Measurements from ENCODE around the gene TARS3. TPM values are rescaled to one million over a fixed set of nuclear protein-coding genes. Genes with fewer than 3 reads are reported as not detected.
A peak's percentile ranks its signal among the peaks of the same experiment; 100 is the strongest.

Gene TARS3
- polyA plus RNA-seq, 2 of the 4 experiments (the other 2 are of a cell fraction), result 6.7 to 9.5 TPM

GRCh38 chr15:101723171-101723873 lies 951 bp downstream of the TARS3 start:
- FAIRE-seq (no peak), DNase-seq (ENCODE audit: low read depth in 1 of 2, low spot score in 1 of 2) (no peak), ATAC-seq (no peak)
- CTCF ChIA-PET, result interaction anchor here (0.7 to 1.7 kb wide), 10 partner anchors 7 to 635 kb away, joined by 3 to 7 read pairs (median 3); no protein-coding TSS in a partner anchor
- H3K4me3 ChIP-seq, result peak overlapping the region; percentile 88
- H3K9me3 ChIP-seq, result no peaks in the 10 kb centered on the region
- WGBS (ENCODE audit: missing lambda C conversion rate), result 44% methylated on average over 8 of the region's 8 CpGs
- peaks cover 6% of the 10 kb centered on the region for H3K4me1 ChIP-seq
- peak overlapping the region; percentile 87 to 88 for H3K27ac ChIP-seq
- POLR2A ChIA-PET, result interaction anchor here (0.6 to 1.4 kb wide), 6 partner anchors 11 to 743 kb away, joined by 3 to 6 read pairs (median 4); no protein-coding TSS in a partner anchor
- peak overlapping the region; percentile 93 for H3K4me2 ChIP-seq
- no peak for TF ChIP-seq ELK1 (IDR thresholded peaks at IDR 0.05; ENCODE audit: low read depth, low read length)
- no peak for TF ChIP-seq JUN (IDR thresholded peaks at IDR 0.05)
- no peak for TF ChIP-seq BHLHE40 (IDR thresholded peaks at IDR 0.05; ENCODE audit: low read depth, low read length)
- no peak for TF ChIP-seq E2F6 (IDR thresholded peaks at IDR 0.05; ENCODE audit: borderline replicate concordance, low read depth)
- TF ChIP-seq FOSL2 (IDR thresholded peaks at IDR 0.05), result no peak
- TF ChIP-seq FOSL2 (CRISPR knock-in tag; IDR thresholded peaks at IDR 0.05), result no peak
- TF ChIP-seq RFX5 (IDR thresholded peaks at IDR 0.05), result no peak
- no peak for TF ChIP-seq PBX3 (IDR thresholded peaks at IDR 0.05)
- no peak for TF ChIP-seq CTCF (IDR thresholded peaks at IDR 0.05)
- no peak for TF ChIP-seq SMC3 (IDR thresholded peaks at IDR 0.05)
- TF ChIP-seq BCL3 (IDR thresholded peaks at IDR 0.05), result no peak
- no peak for TF ChIP-seq EHF (CRISPR knock-in tag; IDR thresholded peaks at IDR 0.05)
- no peak for TF ChIP-seq NR3C1 (IDR thresholded peaks at IDR 0.05)
- TF ChIP-seq FOXS1 (CRISPR knock-in tag; IDR thresholded peaks at IDR 0.05), result no peak
- TF ChIP-seq ZNF302 (CRISPR knock-in tag; IDR thresholded peaks at IDR 0.05), result no peak
- TF ChIP-seq ZC3H11A (IDR thresholded peaks at IDR 0.05), result no peak
- TF ChIP-seq EP300 (IDR thresholded peaks at IDR 0.05), result no peak
- TF ChIP-seq CHD2 (IDR thresholded peaks at IDR 0.05; ENCODE audit: low read length, partially characterized antibody), result no peak
- TF ChIP-seq TFCP2L1 (CRISPR knock-in tag; IDR thresholded peaks at IDR 0.05), result no peak
- no peak for TF ChIP-seq HOXB5 (CRISPR knock-in tag; IDR thresholded peaks at IDR 0.05)
- no peak for TF ChIP-seq RAD21 (conservative IDR thresholded peaks at IDR 0.05 in 1 of 2, IDR thresholded peaks at IDR 0.05 in 1 of 2)

- H3K4me3 ChIP-seq, result no peak overlapping the region
- ChIA-PET CTCF (interaction anchor here (0.6 to 1.1 kb wide), 3 partner anchors 30 to 55 kb away, joined by 3 to 5 read pairs (median 3); no protein-coding TSS in a partner anchor), POLR2A (no interaction called here)
- no peak overlapping the region for H3K4me2 ChIP-seq
- H3K27ac ChIP-seq, result no peak overlapping the region
- 86% methylated on average over 3 of the region's 3 CpGs for whole genome bisulfite sequencing (ENCODE audit: missing lambda C conversion rate)
- ATAC-seq, result no peak
- H3K4me1 ChIP-seq, result peaks cover 6% of the 10 kb centered on the region
- no peak for FAIRE-seq
- no peaks in the 10 kb centered on the region for H3K9me3 ChIP-seq
- DNase-seq (ENCODE audit: low read depth in 1 of 2, low spot score in 1 of 2), result no peak
- no peak for TF ChIP-seq RNF2 (IDR thresholded peaks at IDR 0.05; ENCODE audit: borderline replicate concordance, low read depth)
- TF ChIP-seq ZC3H11A (IDR thresholded peaks at IDR 0.05), result no peak
- no peak for TF ChIP-seq PHF8 (IDR thresholded peaks at IDR 0.05; ENCODE audit: borderline replicate concordance, low read depth)
- no peak for TF ChIP-seq HMGXB4 (CRISPR knock-in tag; IDR thresholded peaks at IDR 0.05; ENCODE audit: borderline replicate concordance)
- no peak for TF ChIP-seq RAD21 (conservative IDR thresholded peaks at IDR 0.05 in 1 of 2, IDR thresholded peaks at IDR 0.05 in 1 of 2)
- no peak for TF ChIP-seq CBX2 (IDR thresholded peaks at IDR 0.05; ENCODE audit: borderline replicate concordance, low read depth)
- no peak for TF ChIP-seq CEBPB (IDR thresholded peaks at IDR 0.05)
- no peak for TF ChIP-seq ZFP36 (IDR thresholded peaks at IDR 0.05; ENCODE audit: borderline replicate concordance, partially characterized antibody)
- no peak for TF ChIP-seq CTCF (IDR thresholded peaks at IDR 0.05)
Observed at GRCh38 chr15:101718896-101719295, 5.4 kb downstream of the TARS3 start.

Data from A549 (cell line).